NCI-H2107 treated with DMSO at 0.1 percent for 48 hours (cell line): Measurements from ENCODE around the gene OR4A5.
"Not testable (repeated sequence)": the region's sequence is repeated elsewhere in the genome, so short reads cannot be mapped to it uniquely, and the experiment has no call there.

Source experiments
- DNase-seq: peaks from one replicate; lab custom pipeline; 2025; ENCODE audit not compliant: unreplicated experiment; lab: John Stamatoyannopoulos, UW

OR4A5 gene

GRCh38 chr11:54706532-54706931 lies at the start of gene OR4A5:
Gene OR4A5, plus strand, starts transcription at chr11:54706832. Its CDS starts 53 bp downstream, at chr11:54706885.
- not testable (repeated sequence) for DNase-seq

GRCh38 chr11:54720094-54720493 lies 13.5 kb downstream of the OR4A5 start:
- not testable (repeated sequence) for DNase-seq
